Measurements from ENCODE around the gene SUFU.

- TF ChIP-seq EP300 (IDR thresholded peaks at IDR 0.05), result no peak
- TF ChIP-seq CTCF (IDR thresholded peaks at IDR 0.05), result no peak
- no peak for TF ChIP-seq POLR2A (IDR thresholded peaks at IDR 0.05)
Observed at GRCh38 chr10:102463983-102464382, 39.8 kb upstream of the SUFU start.
